Lower leg skin (tissue), 4 donors: ENCODE data around the gene WFDC1. TPM values are rescaled to one million over a fixed set of nuclear protein-coding genes. Genes with fewer than 3 reads are reported as not detected.

Experiments
- DNase-seq, 2 donors: peaks; one replicate each; pipeline ENCODE4 v3.0.0-alpha.2; 2019; ENCODE audit warnings: low spot score in 2 of 2
- H3K4me3 ChIP-seq: fragments of 200-600 bp; sonication (generic); 2 replicates; pipeline ENCODE4 v1.5.1; 2017; ENCODE audit warnings: mild to moderate bottlenecking, low read depth; ENCODE audit not compliant: poor library complexity, severe bottlenecking
- CTCF ChIP-seq, 3 donors: fragments of 450-650 bp; IDR thresholded peaks; one replicate each; pipeline ENCODE4 v1.5.1; 2016; ENCODE audit warnings: antibody characterized with exemption in 3 of 3, mild to moderate bottlenecking in 3 of 3, moderate library complexity in 2 of 3
- POLR2A ChIP-seq, 2 donors: fragments of 450-650 bp; IDR thresholded peaks; one replicate each; pipeline ENCODE4 v1.6.1; 2016 to 2017; ENCODE audit warnings: antibody characterized with exemption in 2 of 2, mild to moderate bottlenecking in 1 of 2, moderate library complexity in 1 of 2
- WGBS, 2 donors: methylation state at CpG; one replicate each; pipeline ENCODE4 v1.1.5; 2018; 5-methylcytosine and 5-hydroxymethylcytosine counted together
- intact Hi-C: fragments of 100-400 bp; cut with DNase I; formaldehyde crosslinking; loops from one replicate; pipeline ENCODE4 v1.15.0; 2023; ENCODE audit warnings: low total_unique reads
- total RNA-seq, 4 donors: library from RNA; depleted of rRNA; stranded (reverse); fragments of >200 nt; gene quantifications; one replicate each; pipeline ENCODE4 v1.1.0, GENCODE V29; 2016

Gene WFDC1
- total RNA-seq, 4 donors from 2014 or later: 0.91 to 2.2 (median 1.3) TPM; not detected in 1

GRCh38 chr16:84302111-84302954 is 7.7 kb downstream of the WFDC1 start:
- 57 to 74% methylated on average over 28 of the region's 28 CpGs for WGBS, 2 donors
- no peak for TF ChIP-seq POLR2A (IDR thresholded peaks at IDR 0.05)
- TF ChIP-seq CTCF (IDR thresholded peaks at IDR 0.05): no peak
- DNase-seq: no peak
- intact Hi-C loops: no loop called here
- H3K4me3 ChIP-seq: no peak overlapping the region

- no peak for DNase-seq
- intact Hi-C loops: no loop called here
- no peak overlapping the region for H3K4me3 ChIP-seq
- WGBS, 2 donors: 34 to 37% methylated on average over 8 of the region's 8 CpGs
- TF ChIP-seq CTCF (IDR thresholded peaks at IDR 0.05): no peak
- TF ChIP-seq POLR2A (IDR thresholded peaks at IDR 0.05): no peak
These were observed 8.3 kb downstream of the WFDC1 start for GRCh38 chr16:84303023-84303422.

- TF ChIP-seq CTCF (IDR thresholded peaks at IDR 0.05) (no peak), POLR2A (IDR thresholded peaks at IDR 0.05) (no peak)
- H3K4me3 ChIP-seq: no peak overlapping the region
- intact Hi-C loops: no loop called here
- no peak for DNase-seq
- WGBS, 2 donors: 36 to 38% methylated on average over 7 of the region's 7 CpGs
These were observed 8.8 kb downstream of the WFDC1 start for GRCh38 chr16:84303516-84303915.

- WGBS, 2 donors: 75 to 90% methylated on average over 3 of the region's 3 CpGs
- DNase-seq: no peak
- intact Hi-C loops: no loop called here
- no peak overlapping the region for H3K4me3 ChIP-seq
- TF ChIP-seq CTCF (IDR thresholded peaks at IDR 0.05) (no peak), POLR2A (IDR thresholded peaks at IDR 0.05) (no peak)
These were observed 11.9 kb downstream of the WFDC1 start for GRCh38 chr16:84306564-84306963.

GRCh38 chr16:84307209-84307954 is 12.7 kb downstream of the WFDC1 start:
- intact Hi-C loops: no loop called here
- 82 to 91% methylated on average over 22 of the region's 22 CpGs for WGBS, 2 donors
- no peak for DNase-seq
- H3K4me3 ChIP-seq: no peak overlapping the region
- TF ChIP-seq CTCF (IDR thresholded peaks at IDR 0.05): no peak
- TF ChIP-seq POLR2A (IDR thresholded peaks at IDR 0.05): no peak
